ENCODE data around the gene GLYATL1. TPM values are rescaled to one million over a fixed set of nuclear protein-coding genes. Genes with fewer than 3 reads are reported as not detected.
"Not testable (repeated sequence)": the region's sequence is repeated elsewhere in the genome, so short reads cannot be mapped to it uniquely, and the experiment has no call there.

GLYATL1 gene
- total and polyA plus RNA-seq, 2 donors (not counting 1 experiment from before 2014, with no cell fraction given) = 0.33 to 0.51 TPM

DNA sequence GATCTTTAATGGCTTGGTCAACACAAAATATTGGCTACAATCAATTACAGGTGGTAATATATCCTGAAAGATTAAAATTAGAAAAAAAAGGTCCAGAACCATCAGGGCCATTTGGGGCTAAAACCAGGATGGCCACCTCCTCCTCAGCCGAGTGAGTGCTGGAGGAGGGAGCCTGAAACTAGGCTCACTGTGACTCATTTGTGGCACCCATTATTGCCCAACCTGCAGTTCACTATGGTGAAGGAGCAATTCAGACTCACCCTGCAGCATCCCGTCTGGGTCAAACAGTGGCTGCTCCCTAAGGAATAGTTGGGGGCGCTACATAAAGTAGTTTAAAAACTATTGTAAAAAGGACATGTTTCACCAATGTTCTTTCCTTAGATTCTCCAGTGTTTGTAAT is 60.7 kb downstream of the GLYATL1 start:
- H3K9ac ChIP-seq (ENCODE audit: insufficient read depth, low read length) = no peak overlapping the region
- H3K27ac ChIP-seq (ENCODE audit: insufficient read depth, low read length) = no peak overlapping the region
- H3K27me3 ChIP-seq (ENCODE audit: control insufficient read depth, insufficient read depth, low read length) = no peaks in the 10 kb centered on the region
- H3K4me2 ChIP-seq (ENCODE audit: extremely low read depth, insufficient read depth, low read length) = no peak overlapping the region
- no peaks in the 10 kb centered on the region for H4K20me1 ChIP-seq (ENCODE audit: control insufficient read depth, extremely low read depth, insufficient read depth, low read length)
- H3K9me3 ChIP-seq (ENCODE audit: control insufficient read depth, insufficient read depth, low read depth, low read length) = no peaks in the 10 kb centered on the region
- no peak overlapping the region for H2AFZ ChIP-seq (ENCODE audit: low read length)
- H3K4me3 ChIP-seq (replicated peaks in 1 of 4; ENCODE audit: control extremely low read depth in 1 of 4, insufficient read depth in 1 of 4, low read depth in 3 of 4, low read length in 4 of 4) = no peak overlapping the region
- no peaks in the 10 kb centered on the region for H3K36me3 ChIP-seq (ENCODE audit: control insufficient read depth, insufficient read depth, low read length)
- DNase-seq (ENCODE audit: low read depth in 2 of 2) = no peak
- H3K79me2 ChIP-seq (ENCODE audit: control insufficient read depth, insufficient read depth, low read length) = no peaks in the 10 kb centered on the region
- TF ChIP-seq, protein P1, sequence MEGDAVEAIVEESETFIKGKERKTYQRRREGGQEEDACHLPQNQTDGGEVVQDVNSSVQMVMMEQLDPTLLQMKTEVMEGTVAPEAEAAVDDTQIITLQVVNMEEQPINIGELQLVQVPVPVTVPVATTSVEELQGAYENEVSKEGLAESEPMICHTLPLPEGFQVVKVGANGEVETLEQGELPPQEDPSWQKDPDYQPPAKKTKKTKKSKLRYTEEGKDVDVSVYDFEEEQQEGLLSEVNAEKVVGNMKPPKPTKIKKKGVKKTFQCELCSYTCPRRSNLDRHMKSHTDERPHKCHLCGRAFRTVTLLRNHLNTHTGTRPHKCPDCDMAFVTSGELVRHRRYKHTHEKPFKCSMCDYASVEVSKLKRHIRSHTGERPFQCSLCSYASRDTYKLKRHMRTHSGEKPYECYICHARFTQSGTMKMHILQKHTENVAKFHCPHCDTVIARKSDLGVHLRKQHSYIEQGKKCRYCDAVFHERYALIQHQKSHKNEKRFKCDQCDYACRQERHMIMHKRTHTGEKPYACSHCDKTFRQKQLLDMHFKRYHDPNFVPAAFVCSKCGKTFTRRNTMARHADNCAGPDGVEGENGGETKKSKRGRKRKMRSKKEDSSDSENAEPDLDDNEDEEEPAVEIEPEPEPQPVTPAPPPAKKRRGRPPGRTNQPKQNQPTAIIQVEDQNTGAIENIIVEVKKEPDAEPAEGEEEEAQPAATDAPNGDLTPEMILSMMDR (conservative IDR thresholded peaks at IDR 0.05 in 1 of 2, IDR thresholded peaks at IDR 0.05 in 1 of 2; ENCODE audit: low read depth in 1 of 2, low read length in 2 of 2) = no peak
- TF ChIP-seq EZH2 (IDR thresholded peaks at IDR 0.05; ENCODE audit: low read length, missing control alignments) = no peak
- no peaks in the 10 kb centered on the region for H3K4me1 ChIP-seq (ENCODE audit: control insufficient read depth, extremely low read depth, insufficient read depth, low read length)

DNA sequence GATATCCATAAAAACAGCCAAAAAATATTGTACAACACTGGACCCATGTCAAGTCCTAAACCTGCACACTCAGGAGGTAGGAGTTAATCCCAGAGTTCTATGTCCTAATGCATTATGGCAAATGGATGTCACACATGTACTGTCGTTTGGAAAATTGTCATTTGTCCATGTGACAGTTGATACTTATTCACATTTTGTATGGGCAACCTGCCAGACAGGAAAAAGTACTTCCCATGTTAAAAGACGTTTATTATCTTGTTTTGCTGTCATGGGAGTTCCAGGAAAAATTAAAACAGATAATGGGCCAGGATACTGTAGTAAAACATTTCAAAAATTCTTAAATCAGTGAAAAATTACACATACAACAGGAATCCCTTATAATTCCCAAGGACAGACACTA is 62.7 kb downstream of the GLYATL1 start:
- not testable (repeated sequence) for H3K4me1 ChIP-seq (ENCODE audit: control insufficient read depth, extremely low read depth, insufficient read depth, low read length); H4K20me1 ChIP-seq (ENCODE audit: control insufficient read depth, extremely low read depth, insufficient read depth, low read length); H3K9me3 ChIP-seq (ENCODE audit: control insufficient read depth, insufficient read depth, low read depth, low read length); DNase-seq (ENCODE audit: low read depth in 2 of 2); H3K4me3 ChIP-seq (replicated peaks in 1 of 4; ENCODE audit: control extremely low read depth in 1 of 4, insufficient read depth in 1 of 4, low read depth in 3 of 4, low read length in 4 of 4); H3K4me2 ChIP-seq (ENCODE audit: extremely low read depth, insufficient read depth, low read length); H2AFZ ChIP-seq (ENCODE audit: low read length); H3K36me3 ChIP-seq (ENCODE audit: control insufficient read depth, insufficient read depth, low read length); H3K79me2 ChIP-seq (ENCODE audit: control insufficient read depth, insufficient read depth, low read length); H3K27ac ChIP-seq (ENCODE audit: insufficient read depth, low read length); H3K9ac ChIP-seq (ENCODE audit: insufficient read depth, low read length); H3K27me3 ChIP-seq (ENCODE audit: control insufficient read depth, insufficient read depth, low read length)

Other genes starting within 250 kb of the GLYATL1 start
- not detected in 2 replicates for gene GLYAT, start 207.5 kb upstream of the GLYATL1 start, total RNA-seq
- not detected in 2 replicates for gene GLYAT, start 207.5 kb upstream of the GLYATL1 start, polyA plus RNA-seq
- 0.26 and 1.3 TPM in 2 replicates for gene GLYATL2, start 94.8 kb upstream of the GLYATL1 start, total RNA-seq
- gene GLYATL2, start 94.8 kb upstream of the GLYATL1 start, polyA plus RNA-seq = 1.2 and 2.0 TPM in 2 replicates
- not detected in 2 replicates for gene GLYATL1B, start 146.8 kb downstream of the GLYATL1 start, total RNA-seq
- not detected in 2 replicates for gene GLYATL1B, start 146.8 kb downstream of the GLYATL1 start, polyA plus RNA-seq
- gene FAM111B, start 167.7 kb downstream of the GLYATL1 start, total RNA-seq = 0.26 and 0.33 TPM in 2 replicates
- gene FAM111B, start 167.7 kb downstream of the GLYATL1 start, polyA plus RNA-seq = 6.2 and 14.8 TPM in 2 replicates
- gene FAM111A, start 203.4 kb downstream of the GLYATL1 start, total RNA-seq = 34.7 and 42.3 TPM in 2 replicates
- gene FAM111A, start 203.4 kb downstream of the GLYATL1 start, polyA plus RNA-seq = 27.1 and 44.2 TPM in 2 replicates
- gene DTX4, start 232.6 kb downstream of the GLYATL1 start, total RNA-seq = 3.1 and 4.8 TPM in 2 replicates
- 1.2 and 2.1 TPM in 2 replicates for gene DTX4, start 232.6 kb downstream of the GLYATL1 start, polyA plus RNA-seq

Data from fibroblast of lung (primary cell).